Activated T-helper 1 cell treated with anti-CD3 and anti-CD28 coated beads, Interleukin-12 subunit alpha, Interleukin-12 subunit beta, Interleukin-2, Interleukin-4 antibody, amounts not matched to agents 30 ng/mL and 10 ng/mL and 1 ng/mL, durations not matched to agents 14 hours and 24 hours and 36 hours (primary cell): ENCODE data around the gene POU3F1. TPM values are rescaled to one million over a fixed set of nuclear protein-coding genes. Genes with fewer than 3 reads are reported as not detected.

Experiments
- DNase-seq: peaks from one replicate; pipeline ENCODE4 v3.0.0; 2021; ENCODE audit warnings: low spot score
- H3K27ac Mint-ChIP-seq: one replicate; pipeline ENCODE4 v1.8.0; 2021; ENCODE audit warnings: mild to moderate bottlenecking, mixed read lengths
- H3K27me3 Mint-ChIP-seq: one replicate; pipeline ENCODE4 v1.8.0; 2022; ENCODE audit warnings: mild to moderate bottlenecking, moderate library complexity, mixed read lengths; ENCODE audit not compliant: insufficient read depth
- H3K36me3 Mint-ChIP-seq: one replicate; pipeline ENCODE4 v1.8.0; 2021; ENCODE audit warnings: low read depth, mixed read lengths
- H3K4me1 Mint-ChIP-seq: one replicate; pipeline ENCODE4 v1.8.0; 2021; ENCODE audit warnings: low read depth, mixed read lengths
- H3K4me3 Mint-ChIP-seq: one replicate; pipeline ENCODE4 v1.8.0; 2021; ENCODE audit warnings: mild to moderate bottlenecking, moderate library complexity, mixed read lengths
- H3K9me3 Mint-ChIP-seq: one replicate; pipeline ENCODE4 v1.8.0; 2021; ENCODE audit warnings: mixed read lengths
- intact Hi-C: fragments of 100-400 bp; cut with micrococcal nuclease; formaldehyde crosslinking; loops from one replicate; pipeline ENCODE4 v1.15.1; 2024
- total RNA-seq: library from RNA; stranded (reverse); gene quantifications from 2 replicates; pipeline ENCODE4 v1.2.3, GENCODE V29; 2022

Gene POU3F1
- total RNA-seq, 1 donor from 2014 or later, result 1.8 TPM

GRCh38 chr1:38026592-38027200 is 19.9 kb downstream of the POU3F1 start:
- peaks cover 40% of the 10 kb centered on the region for H3K36me3 Mint-ChIP-seq

GRCh38 chr1:38025664-38026063 is 20.9 kb downstream of the POU3F1 start:
- Mint-ChIP-seq H3K9me3 (no peaks in the 10 kb centered on the region), H3K36me3 (peaks cover 39% of the 10 kb centered on the region), H3K27me3 (no peaks in the 10 kb centered on the region), H3K4me3 (no peak overlapping the region), H3K27ac (peak overlapping the region; percentile 11), H3K4me1 (peaks cover 50% of the 10 kb centered on the region)
- intact Hi-C loops, result loop anchor here (1.0 to 5.0 kb wide), 6 partner anchors 47 to 1002 kb away; partner anchors contain the start of gene NDUFS5
- DNase-seq, result no peak

More at GRCh38 chr1:38026592-38027200, 19.9 kb downstream of the POU3F1 start:
- intact Hi-C loops, result loop anchor here (1.0 to 5.0 kb wide), 6 partner anchors 46 to 1001 kb away; partner anchors contain the start of gene NDUFS5
- no peak for DNase-seq
- Mint-ChIP-seq H3K9me3 (no peaks in the 10 kb centered on the region), H3K4me1 (peaks cover 59% of the 10 kb centered on the region), H3K27me3 (peaks cover 2% of the 10 kb centered on the region), H3K4me3 (no peak overlapping the region), H3K27ac (peak overlapping the region; percentile 48)

GRCh38 chr1:38025233-38025632 is 21.4 kb downstream of the POU3F1 start:
- no peak overlapping the region for H3K4me3 Mint-ChIP-seq
- no peaks in the 10 kb centered on the region for H3K27me3 Mint-ChIP-seq
- no peaks in the 10 kb centered on the region for H3K9me3 Mint-ChIP-seq
- H3K4me1 Mint-ChIP-seq, result peaks cover 46% of the 10 kb centered on the region
- intact Hi-C loops, result loop anchor here (5.0 kb wide), 3 partner anchors 532 to 1002 kb away; partner anchors contain the start of gene NDUFS5
- DNase-seq, result no peak
- peak overlapping the region; percentile 11 for H3K27ac Mint-ChIP-seq
- H3K36me3 Mint-ChIP-seq, result peaks cover 43% of the 10 kb centered on the region

- intact Hi-C loops, result no loop called here
- peaks cover 47% of the 10 kb centered on the region for H3K36me3 Mint-ChIP-seq
- no peak for DNase-seq
- H3K27me3 Mint-ChIP-seq, result no peaks in the 10 kb centered on the region
- no peaks in the 10 kb centered on the region for H3K9me3 Mint-ChIP-seq
- H3K4me3 Mint-ChIP-seq, result no peak overlapping the region
- peaks cover 21% of the 10 kb centered on the region for H3K4me1 Mint-ChIP-seq
- H3K27ac Mint-ChIP-seq, result no peak overlapping the region
Measured at GRCh38 chr1:38022810-38023209, 23.8 kb downstream of the POU3F1 start.

GRCh38 chr1:38021969-38022368 is 24.6 kb downstream of the POU3F1 start:
- peaks cover 13% of the 10 kb centered on the region for H3K4me1 Mint-ChIP-seq

GRCh38 chr1:38020396-38020795 is 26.2 kb downstream of the POU3F1 start:
- peaks cover 10% of the 10 kb centered on the region for H3K4me1 Mint-ChIP-seq
- H3K4me3 Mint-ChIP-seq, result no peak overlapping the region
- peaks cover 43% of the 10 kb centered on the region for H3K36me3 Mint-ChIP-seq
- no peaks in the 10 kb centered on the region for H3K9me3 Mint-ChIP-seq
- H3K27me3 Mint-ChIP-seq, result no peaks in the 10 kb centered on the region
- H3K27ac Mint-ChIP-seq, result no peak overlapping the region
- DNase-seq, result no peak
- intact Hi-C loops, result no loop called here

More at GRCh38 chr1:38021969-38022368, 24.6 kb downstream of the POU3F1 start:
- peaks cover 48% of the 10 kb centered on the region for H3K36me3 Mint-ChIP-seq
- no peak overlapping the region for H3K4me3 Mint-ChIP-seq
- DNase-seq, result no peak
- no peaks in the 10 kb centered on the region for H3K9me3 Mint-ChIP-seq
- intact Hi-C loops, result no loop called here
- H3K27me3 Mint-ChIP-seq, result no peaks in the 10 kb centered on the region
- no peak overlapping the region for H3K27ac Mint-ChIP-seq

- DNase-seq, result no peak
- H3K36me3 Mint-ChIP-seq, result peaks cover 40% of the 10 kb centered on the region
- H3K4me1 Mint-ChIP-seq, result peaks cover 16% of the 10 kb centered on the region
- no peaks in the 10 kb centered on the region for H3K27me3 Mint-ChIP-seq
- intact Hi-C loops, result loop anchor here (1.0 to 10.0 kb wide), 3 partner anchors 29 to 154 kb away; partner anchors contain the start of gene SF3A3
- no peak overlapping the region for H3K4me3 Mint-ChIP-seq
- H3K9me3 Mint-ChIP-seq, result no peaks in the 10 kb centered on the region
- peak overlapping the region; percentile 40 for H3K27ac Mint-ChIP-seq
Measured at GRCh38 chr1:38018864-38019343, 27.7 kb downstream of the POU3F1 start.

- Mint-ChIP-seq H3K36me3 (peaks cover 33% of the 10 kb centered on the region), H3K4me3 (no peak overlapping the region), H3K27ac (no peak overlapping the region), H3K27me3 (no peaks in the 10 kb centered on the region), H3K9me3 (peaks cover 3% of the 10 kb centered on the region), H3K4me1 (peaks cover 32% of the 10 kb centered on the region)
- intact Hi-C loops, result loop anchor here (10.0 kb wide), 1 partner anchor 151 kb away; no protein-coding TSS in a partner anchor
- DNase-seq, result no peak
Measured at GRCh38 chr1:38015978-38016725, 30.4 kb downstream of the POU3F1 start.

GRCh38 chr1:38014724-38015424 is 31.7 kb downstream of the POU3F1 start:
- no peaks in the 10 kb centered on the region for H3K27me3 Mint-ChIP-seq
- peaks cover 3% of the 10 kb centered on the region for H3K9me3 Mint-ChIP-seq
- H3K4me3 Mint-ChIP-seq, result peak overlapping the region; percentile 96
- DNase-seq, result no peak
- H3K27ac Mint-ChIP-seq, result no peak overlapping the region
- peaks cover 28% of the 10 kb centered on the region for H3K36me3 Mint-ChIP-seq
- H3K4me1 Mint-ChIP-seq, result peaks cover 41% of the 10 kb centered on the region
- intact Hi-C loops, result loop anchor here (10.0 kb wide), 1 partner anchor 150 kb away; no protein-coding TSS in a partner anchor

- H3K27ac Mint-ChIP-seq, result no peak overlapping the region
- H3K4me3 Mint-ChIP-seq, result peak overlapping the region; percentile 96
- peaks cover 27% of the 10 kb centered on the region for H3K36me3 Mint-ChIP-seq
- no peak for DNase-seq
- no peaks in the 10 kb centered on the region for H3K27me3 Mint-ChIP-seq
- peaks cover 48% of the 10 kb centered on the region for H3K4me1 Mint-ChIP-seq
- intact Hi-C loops, result loop anchor here (10.0 kb wide), 1 partner anchor 149 kb away; no protein-coding TSS in a partner anchor
- H3K9me3 Mint-ChIP-seq, result peaks cover 3% of the 10 kb centered on the region
Measured at GRCh38 chr1:38014171-38014570, 32.4 kb downstream of the POU3F1 start.

GRCh38 chr1:38013227-38013622 is 33.4 kb downstream of the POU3F1 start:
- Mint-ChIP-seq H3K36me3 (peaks cover 23% of the 10 kb centered on the region), H3K27ac (peak overlapping the region; percentile 93), H3K9me3 (peaks cover 3% of the 10 kb centered on the region), H3K4me3 (peak overlapping the region; percentile 96), H3K27me3 (no peaks in the 10 kb centered on the region), H3K4me1 (peaks cover 54% of the 10 kb centered on the region)
- intact Hi-C loops, result loop anchor here (1.0 to 10.0 kb wide), 2 partner anchors 9 to 148 kb away; no protein-coding TSS in a partner anchor
- DNase-seq, result no peak
